Breast epithelium (tissue), 4 donors: ENCODE measurements around the gene ROR1. TPM values are rescaled to one million over a fixed set of nuclear protein-coding genes. Genes with fewer than 3 reads are reported as not detected.

Source experiments
- DNase-seq, 2 donors: peaks; one replicate each; pipeline ENCODE4 v3.0.0-alpha.2; 2019; ENCODE audit warnings: low spot score in 2 of 2
- H3K27ac ChIP-seq, 2 donors: fragments of 200-600 bp; sonication (generic) in 1 of 2; one replicate each; pipeline ENCODE4 v1.5.1; 2016 to 2019; ENCODE audit warnings: mild to moderate bottlenecking in 1 of 2
- H3K27me3 ChIP-seq, 2 donors: fragments of 200-600 bp; sonication (generic) in 1 of 2; one replicate each; pipeline versions ENCODE4 v1.5.1 to v1.6.0; 2017 to 2019; ENCODE audit warnings: control low read depth in 1 of 2, mild to moderate bottlenecking in 1 of 2
- H3K36me3 ChIP-seq: fragments of 200-600 bp; one replicate; pipeline ENCODE4 v1.5.1; 2019
- H3K4me1 ChIP-seq, 2 donors: fragments of 200-600 bp; sonication (generic); one replicate each; pipeline ENCODE4 v1.5.1; 2016 to 2019; ENCODE audit warnings: control low read depth in 1 of 2
- H3K4me3 ChIP-seq, 3 donors: fragments of 200-600 bp; sonication (generic); 1 replicate in 2 of 3; 2 replicates in 1 of 3; pipeline ENCODE4 v1.5.1; 2016 to 2019; ENCODE audit warnings: mild to moderate bottlenecking in 3 of 3, moderate library complexity in 2 of 3
- H3K9me3 ChIP-seq, 2 donors: fragments of 200-600 bp; sonication (generic) in 1 of 2; one replicate each; pipeline ENCODE4 v1.5.1; 2016 to 2019; ENCODE audit warnings: control low read depth in 1 of 2
- CTCF ChIP-seq, 3 donors: fragments of 450-650 bp; IDR thresholded peaks; one replicate each; pipeline ENCODE4 v1.5.1; 2016 to 2017; ENCODE audit warnings: antibody characterized with exemption in 3 of 3, mild to moderate bottlenecking in 3 of 3, moderate library complexity in 3 of 3
- POLR2A ChIP-seq: fragments of 450-650 bp; IDR thresholded peaks from one replicate; pipeline ENCODE4 v1.6.1; 2016; ENCODE audit warnings: antibody characterized with exemption, mild to moderate bottlenecking, moderate library complexity
- POLR2AphosphoS5 ChIP-seq, 3 donors: sonication (generic); formaldehyde crosslinking; IDR thresholded peaks; one replicate each; pipeline ENCODE4 v1.6.1; 2017; ENCODE audit warnings: antibody characterized with exemption in 3 of 3
- intact Hi-C: fragments of 100-400 bp; cut with DNase I; formaldehyde crosslinking; loops from one replicate; pipeline ENCODE4 v1.15.1; 2023; ENCODE audit warnings: low total_unique reads
- total RNA-seq, 3 donors: library from RNA; depleted of rRNA; stranded (reverse); fragments of >200 nt; gene quantifications; one replicate each; pipeline ENCODE4 v1.1.0, GENCODE V29; 2016

ROR1 gene
- total RNA-seq, 3 donors from 2014 or later, result 5.9 to 11.6 (median 7.7) TPM

- Histone ChIP-seq H3K36me3 (no peaks in the 10 kb centered on the region), H3K4me1 (no peaks in the 10 kb centered on the region), H3K9me3 (no peaks in the 10 kb centered on the region), H3K4me3 (no peak overlapping the region), H3K27ac (no peak overlapping the region), H3K27me3 (no peaks in the 10 kb centered on the region)
- no peak for TF ChIP-seq CTCF (IDR thresholded peaks at IDR 0.05)
- TF ChIP-seq POLR2A, result no peak
- TF ChIP-seq POLR2AphosphoS5 (IDR thresholded peaks at IDR 0.05), result no peak
- no peak for DNase-seq
- intact Hi-C loops, result no loop called here
Measured at GRCh38 chr1:64199154-64199553, 425.3 kb downstream of the ROR1 start.

- Histone ChIP-seq H3K4me1 (no peaks in the 10 kb centered on the region), H3K36me3 (no peaks in the 10 kb centered on the region), H3K27ac (no peak overlapping the region), H3K4me3 (no peak overlapping the region), H3K9me3 (no peaks in the 10 kb centered on the region), H3K27me3 (no peaks in the 10 kb centered on the region)
- no peak for DNase-seq
- no peak for TF ChIP-seq POLR2A
- no peak for TF ChIP-seq POLR2AphosphoS5 (IDR thresholded peaks at IDR 0.05)
- TF ChIP-seq CTCF (IDR thresholded peaks at IDR 0.05), result no peak
- intact Hi-C loops, result no loop called here
Measured at GRCh38 chr1:64200064-64200463, 426.2 kb downstream of the ROR1 start.

DNA sequence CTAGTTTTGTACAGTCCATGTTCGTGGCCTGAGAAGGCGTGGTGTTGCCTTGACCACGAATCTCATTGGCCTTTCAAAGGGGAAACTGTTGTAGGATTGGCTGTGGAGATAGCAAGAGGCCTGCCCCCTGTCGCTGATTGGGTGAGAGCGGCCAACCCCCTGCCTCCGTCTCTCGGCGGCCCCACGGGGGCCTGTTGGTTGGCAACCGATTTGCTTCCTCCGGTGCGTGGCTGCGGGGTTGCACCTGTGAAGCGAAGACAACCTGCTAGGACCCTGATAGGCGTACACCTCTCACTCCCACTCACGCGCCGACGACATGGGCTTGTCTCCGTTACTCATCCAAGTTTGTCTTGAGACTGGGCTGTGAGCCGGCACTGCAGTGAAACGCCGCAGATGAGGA is 429.6 kb downstream of the ROR1 start, which contains the start of gene UBE2U:
TSS of gene UBE2U (plus strand) at position 204 of the 400 bp plus-strand sequence. CDS start 428 bp downstream, outside the sequence.
- H3K9me3 ChIP-seq, result no peaks in the 10 kb centered on the region
- no peak for DNase-seq
- no peaks in the 10 kb centered on the region for H3K27me3 ChIP-seq
- TF ChIP-seq POLR2AphosphoS5 (IDR thresholded peaks at IDR 0.05), result no peak
- no peak for TF ChIP-seq CTCF (IDR thresholded peaks at IDR 0.05)
- TF ChIP-seq POLR2A, result no peak
- H3K4me1 ChIP-seq, result no peaks in the 10 kb centered on the region
- H3K27ac ChIP-seq, result no peak within 1 kb of the TSS
- intact Hi-C loops, result no loop called here
- no peak within 1 kb of the TSS for H3K4me3 ChIP-seq
- H3K36me3 ChIP-seq, result no peaks in the 10 kb centered on the region

GRCh38 chr1:64209221-64209620 is 435.4 kb downstream of the ROR1 start:
- intact Hi-C loops, result no loop called here
- Histone ChIP-seq H3K36me3 (no peaks in the 10 kb centered on the region), H3K4me1 (no peaks in the 10 kb centered on the region), H3K27me3 (no peaks in the 10 kb centered on the region), H3K9me3 (no peaks in the 10 kb centered on the region), H3K4me3 (no peak overlapping the region), H3K27ac (no peak overlapping the region)
- no peak for DNase-seq
- TF ChIP-seq CTCF (IDR thresholded peaks at IDR 0.05), result no peak
- no peak for TF ChIP-seq POLR2AphosphoS5 (IDR thresholded peaks at IDR 0.05)
- TF ChIP-seq POLR2A, result no peak

DNA sequence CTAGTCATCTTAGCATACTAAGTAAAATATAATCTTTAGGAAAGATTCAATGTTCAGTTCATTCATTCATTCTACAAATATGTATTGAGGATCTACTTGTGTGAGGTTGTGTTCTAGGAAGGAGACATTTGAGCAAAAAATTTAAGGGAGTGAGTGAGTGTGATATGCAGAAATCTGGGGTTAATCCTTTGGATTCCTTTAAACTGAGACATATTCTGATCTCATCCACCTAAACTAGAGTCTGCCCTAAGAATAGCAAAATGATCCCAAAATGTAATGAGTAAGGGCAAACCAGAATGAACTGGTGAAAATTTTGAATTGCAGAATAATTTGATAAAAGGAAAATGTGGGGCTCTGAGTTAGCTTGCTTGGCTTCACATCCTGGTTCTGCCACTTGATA is 438.2 kb downstream of the ROR1 start:
- TF ChIP-seq CTCF (IDR thresholded peaks at IDR 0.05) (no peak), POLR2AphosphoS5 (IDR thresholded peaks at IDR 0.05) (no peak), POLR2A (no peak)
- H3K4me1 ChIP-seq, result no peaks in the 10 kb centered on the region
- H3K4me3 ChIP-seq, result no peak overlapping the region
- no peaks in the 10 kb centered on the region for H3K36me3 ChIP-seq
- intact Hi-C loops, result no loop called here
- DNase-seq, result no peak
- H3K27ac ChIP-seq, result no peak overlapping the region
- H3K9me3 ChIP-seq, result no peaks in the 10 kb centered on the region
- no peaks in the 10 kb centered on the region for H3K27me3 ChIP-seq
